HG03439 (cell line): ENCODE measurements around the gene DNAJC10.

Experiments
- ATAC-seq: cut with Tn5 transposase; IDR thresholded peaks from one replicate; pipeline ENCODE4 v1.9.1; 2021; ENCODE audit warnings: mild to moderate bottlenecking, moderate library complexity; ENCODE audit not compliant: unreplicated experiment

Gene DNAJC10

DNA sequence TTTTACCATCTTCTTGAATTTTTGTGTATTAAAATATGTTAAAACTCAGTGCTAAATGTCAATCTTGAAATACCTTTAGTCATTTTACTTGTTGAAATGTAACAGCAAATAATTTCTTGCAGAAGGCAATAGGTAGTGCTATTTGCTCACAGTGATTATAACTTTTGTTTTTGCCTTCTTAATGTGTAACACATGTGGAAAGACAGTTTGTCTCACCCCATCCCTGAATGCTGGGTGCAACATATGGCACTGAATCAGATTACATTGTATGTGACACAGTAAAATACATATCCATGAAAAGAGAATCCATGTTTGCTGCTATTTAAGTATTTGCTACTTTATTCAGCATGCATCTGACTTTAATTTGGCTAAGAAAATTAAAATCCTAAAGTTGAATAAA is 115.0 kb downstream of the DNAJC10 start:
- ATAC-seq: no peak

GRCh38 chr2:182831921-182832320 is 115.9 kb downstream of the DNAJC10 start:
- ATAC-seq: no peak

GRCh38 chr2:182833084-182833854 is 117.2 kb downstream of the DNAJC10 start:
- no peak for ATAC-seq

GRCh38 chr2:182834293-182834692 is 118.2 kb downstream of the DNAJC10 start:
- no peak for ATAC-seq

DNA sequence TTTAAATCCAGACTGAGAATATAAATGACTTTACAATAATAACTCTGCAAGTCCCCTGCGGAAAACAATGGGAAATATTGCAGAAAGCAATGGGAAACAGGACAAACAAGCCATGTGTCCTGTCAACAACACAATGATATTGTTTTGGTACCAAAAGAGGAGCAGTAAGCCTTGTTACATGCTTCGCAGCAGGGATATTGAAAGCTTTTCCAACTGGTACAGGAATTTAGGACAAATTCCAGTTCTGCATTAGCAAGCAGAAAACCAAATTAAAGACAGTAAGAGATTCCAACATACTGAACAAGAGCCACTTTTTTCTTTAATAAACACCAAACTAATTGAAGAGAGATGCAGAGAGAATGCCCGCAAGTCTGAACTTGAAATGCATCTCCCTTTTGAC is 120.4 kb downstream of the DNAJC10 start:
- no peak for ATAC-seq
